Caco-2 (cell line): ENCODE measurements around the gene ERBB4. TPM values are rescaled to one million over a fixed set of nuclear protein-coding genes. Genes with fewer than 3 reads are reported as not detected.

Experiments used
- BruUV-seq: library from RNA; stranded (reverse); fragments of 400-500 nt; replicated peaks from 2 replicates; lab custom pipeline; 2021; lab: Mats Ljungman, UMichigan
- CTCF ChIA-PET: fragments of 300-600 bp; sonication (Branson Sonifier 250); formaldehyde crosslinking; loops from one replicate; lab custom pipeline; 2022; ENCODE audit warnings: antibody characterized with exemption; lab: Charles Lee
- POLR2A ChIA-PET: fragments of 300-600 bp; sonication (Branson Sonifier 250); formaldehyde crosslinking; loops from one replicate; lab custom pipeline; 2022; ENCODE audit warnings: antibody characterized with exemption; lab: Charles Lee
- DNase-seq, 2 experiments: peaks; one replicate each; pipeline versions ENCODE4 v3.0.0 to v3.0.0-alpha.2; 2020 to 2022
- H3K27me3 ChIP-seq: replicated peaks from 2 replicates; pipeline ENCODE4 v1.6.0; 2011; ENCODE audit warnings: low read length; ENCODE audit not compliant: control insufficient read depth, insufficient read depth
- H3K36me3 ChIP-seq: 2 replicates; pipeline ENCODE4 v1.5.1; 2011; ENCODE audit warnings: low read length; ENCODE audit not compliant: control insufficient read depth, insufficient read depth
- H3K4me1 ChIP-seq: fragments of 250-450 bp; sonication (Bioruptor Pico); 2 replicates; pipeline ENCODE4 v1.5.1; 2020; ENCODE audit warnings: mild to moderate bottlenecking
- H3K4me3 ChIP-seq: 2 replicates; pipeline ENCODE4 v1.5.1; 2011; ENCODE audit warnings: low read depth, mild to moderate bottlenecking, control low read depth, low read length
- H3K9me3 ChIP-seq: fragments of 250-450 bp; sonication (Bioruptor Pico); 2 replicates; pipeline ENCODE4 v1.5.1; 2020; ENCODE audit warnings: mild to moderate bottlenecking, moderate library complexity
- H3K27ac Mint-ChIP-seq: one replicate; pipeline ENCODE4 v1.8.0; 2022; ENCODE audit warnings: mixed read lengths; ENCODE audit not compliant: unreplicated experiment
- H3K27me3 Mint-ChIP-seq: one replicate; pipeline ENCODE4 v1.8.0; 2022; ENCODE audit warnings: mixed read lengths; ENCODE audit not compliant: insufficient read depth, unreplicated experiment
- H3K36me3 Mint-ChIP-seq: one replicate; pipeline ENCODE4 v1.8.0; 2022; ENCODE audit warnings: mild to moderate bottlenecking, mixed read lengths; ENCODE audit not compliant: insufficient read depth, unreplicated experiment
- H3K4me1 Mint-ChIP-seq: one replicate; pipeline ENCODE4 v1.8.0; 2022; ENCODE audit warnings: low read depth, mixed read lengths; ENCODE audit not compliant: unreplicated experiment
- H3K4me3 Mint-ChIP-seq: one replicate; pipeline ENCODE4 v1.8.0; 2022; ENCODE audit warnings: mild to moderate bottlenecking, moderate library complexity, mixed read lengths; ENCODE audit not compliant: unreplicated experiment
- H3K9me3 Mint-ChIP-seq: one replicate; pipeline ENCODE4 v1.8.0; 2022; ENCODE audit warnings: mixed read lengths; ENCODE audit not compliant: unreplicated experiment
- CTCF ChIP-seq, 2 experiments: fragments of 200-600 bp in 1 of 2; IDR thresholded peaks; 1 replicate in 1 of 2; 2 replicates in 1 of 2; pipeline versions ENCODE4 v1.5.1 to v1.8.0; 2011 to 2022; ENCODE audit warnings: antibody characterized with exemption in 1 of 2, control low read depth in 1 of 2, inconsistent platforms in 1 of 2, low read depth in 1 of 2, low read length in 1 of 2, mild to moderate bottlenecking in 1 of 2, moderate library complexity in 1 of 2; ENCODE audit not compliant: insufficient read depth in 1 of 2, severe bottlenecking in 1 of 2, unreplicated experiment in 1 of 2
- intact Hi-C: fragments of 100-400 bp; cut with micrococcal nuclease; formaldehyde crosslinking; loops from one replicate; pipeline ENCODE4 v1.10.0; 2022; ENCODE audit not compliant: unreplicated experiment
- total RNA-seq: library from RNA; stranded (reverse); gene quantifications from 2 replicates; pipeline ENCODE4 v1.2.3, GENCODE V29; 2022

ERBB4 gene
- total RNA-seq, 1 experiment from 2014 or later: not detected

- H3K4me1 Mint-ChIP-seq: no peaks in the 10 kb centered on the region
- TF ChIP-seq CTCF (IDR thresholded peaks at IDR 0.05; ENCODE audit: insufficient read depth in 1 of 2, low read depth in 1 of 2, low read length in 1 of 2, severe bottlenecking in 1 of 2, unreplicated experiment in 1 of 2): no peak
- 0 out of 2 replicates have a peak, but pooled peaks cover 4% of the 10 kb centered on the region for H3K9me3 ChIP-seq
- intact Hi-C loops: no loop called here
- H3K27me3 ChIP-seq: no peaks in the 10 kb centered on the region
- H3K36me3 Mint-ChIP-seq: no peaks in the 10 kb centered on the region
- no peaks in the 10 kb centered on the region for H3K4me1 ChIP-seq
- no TSS peak for BruUV-seq
- no peak overlapping the region for H3K4me3 Mint-ChIP-seq
- POLR2A ChIA-PET: no interaction called here
- no peak overlapping the region for H3K27ac Mint-ChIP-seq
- no peak overlapping the region for H3K4me3 ChIP-seq
- peaks cover 27% of the 10 kb centered on the region for H3K9me3 Mint-ChIP-seq
- CTCF ChIA-PET: no interaction called here
- peaks cover 3% of the 10 kb centered on the region for H3K27me3 Mint-ChIP-seq
- no peak for DNase-seq
- H3K36me3 ChIP-seq: no peaks in the 10 kb centered on the region
Measured at GRCh38 chr2:212050871-212051270, 487.7 kb downstream of the ERBB4 start.

GRCh38 chr2:212042562-212042961, 496.0 kb downstream of the ERBB4 start:
- no peaks in the 10 kb centered on the region for H3K4me1 Mint-ChIP-seq
- DNase-seq: no peak
- H3K4me3 ChIP-seq: no peak overlapping the region
- no peaks in the 10 kb centered on the region for H3K36me3 Mint-ChIP-seq
- no peaks in the 10 kb centered on the region for H3K36me3 ChIP-seq
- no TSS peak for BruUV-seq
- no peaks in the 10 kb centered on the region for H3K9me3 ChIP-seq
- peaks cover 8% of the 10 kb centered on the region for H3K27me3 Mint-ChIP-seq
- no peaks in the 10 kb centered on the region for H3K27me3 ChIP-seq
- no peak overlapping the region for H3K4me3 Mint-ChIP-seq
- no peak for TF ChIP-seq CTCF (IDR thresholded peaks at IDR 0.05; ENCODE audit: insufficient read depth in 1 of 2, low read depth in 1 of 2, low read length in 1 of 2, severe bottlenecking in 1 of 2, unreplicated experiment in 1 of 2)
- intact Hi-C loops: no loop called here
- ChIA-PET CTCF (no interaction called here), POLR2A (no interaction called here)
- no peak overlapping the region for H3K27ac Mint-ChIP-seq
- no peaks in the 10 kb centered on the region for H3K4me1 ChIP-seq
- no peaks in the 10 kb centered on the region for H3K9me3 Mint-ChIP-seq

GRCh38 chr2:212037062-212037461, 501.5 kb downstream of the ERBB4 start:
- Histone ChIP-seq H3K4me3 (no peak overlapping the region), H3K9me3 (no peaks in the 10 kb centered on the region), H3K36me3 (no peaks in the 10 kb centered on the region), H3K27me3 (no peaks in the 10 kb centered on the region), H3K4me1 (no peaks in the 10 kb centered on the region)
- ChIA-PET CTCF (no interaction called here), POLR2A (no interaction called here)
- H3K4me3 Mint-ChIP-seq: no peak overlapping the region
- no peak for TF ChIP-seq CTCF (IDR thresholded peaks at IDR 0.05; ENCODE audit: insufficient read depth in 1 of 2, low read depth in 1 of 2, low read length in 1 of 2, severe bottlenecking in 1 of 2, unreplicated experiment in 1 of 2)
- intact Hi-C loops: no loop called here
- no peaks in the 10 kb centered on the region for H3K4me1 Mint-ChIP-seq
- H3K36me3 Mint-ChIP-seq: no peaks in the 10 kb centered on the region
- no TSS peak for BruUV-seq
- H3K9me3 Mint-ChIP-seq: no peaks in the 10 kb centered on the region
- no peak for DNase-seq
- H3K27ac Mint-ChIP-seq: no peak overlapping the region
- peaks cover 4% of the 10 kb centered on the region for H3K27me3 Mint-ChIP-seq
